Stimulated activated CD8-positive, alpha-beta memory T cell treated with anti-CD3 and anti-CD28 coated beads, Interleukin-4, amount 100 ng/mL, for 48 hours (primary cell): ENCODE results near the gene GPD1.
"Not testable (repeated sequence)": the region's sequence is repeated elsewhere in the genome, so short reads cannot be mapped to it uniquely, and the experiment has no call there.

Experiments used
- DNase-seq: peaks from one replicate; pipeline ENCODE4 v3.0.0-alpha.2; 2020

GPD1 gene

DNA sequence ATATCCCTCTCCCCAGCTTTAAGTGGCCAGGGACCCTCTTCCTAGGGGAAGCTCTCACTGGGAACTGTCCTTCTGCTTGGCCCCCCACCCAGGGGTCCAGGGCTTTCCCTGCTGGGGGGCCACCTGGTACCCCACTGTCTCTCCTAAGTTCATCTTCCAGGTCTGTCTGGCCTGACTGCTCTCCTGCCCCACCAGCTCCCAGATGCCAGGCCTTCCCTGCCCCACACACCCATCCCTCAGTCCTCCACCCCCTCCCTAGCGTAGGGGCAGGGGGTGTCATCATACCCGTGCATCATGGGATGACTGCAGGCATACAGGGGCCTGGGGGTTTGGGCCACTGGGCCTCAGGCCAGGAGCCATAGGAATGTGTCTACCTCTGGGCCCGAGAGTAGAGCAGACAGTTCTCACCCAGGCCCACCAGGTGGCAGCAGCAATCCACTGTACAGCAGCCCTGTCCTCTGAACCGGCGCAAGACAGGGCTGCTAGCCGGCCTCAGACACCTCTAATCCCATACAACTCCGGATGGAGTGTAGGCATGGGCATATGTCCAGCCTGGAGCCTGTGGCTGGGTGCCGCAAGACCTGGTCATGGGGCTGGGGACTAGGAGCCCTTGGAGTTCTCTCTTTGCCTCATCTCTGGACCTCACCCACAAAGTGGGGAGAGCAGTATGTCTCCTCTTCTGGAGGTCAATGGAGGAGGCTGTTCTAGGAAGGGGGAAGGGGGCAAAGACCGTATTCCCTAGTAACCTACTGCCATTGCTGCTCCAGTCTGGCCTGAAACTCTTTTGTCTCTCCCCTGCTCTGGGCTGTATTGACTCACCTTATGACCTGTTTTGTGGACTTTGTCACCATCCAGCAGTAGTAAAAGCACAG lies 28.6 kb upstream of the GPD1 start:
- peak; percentile 89 for DNase-seq

DNA sequence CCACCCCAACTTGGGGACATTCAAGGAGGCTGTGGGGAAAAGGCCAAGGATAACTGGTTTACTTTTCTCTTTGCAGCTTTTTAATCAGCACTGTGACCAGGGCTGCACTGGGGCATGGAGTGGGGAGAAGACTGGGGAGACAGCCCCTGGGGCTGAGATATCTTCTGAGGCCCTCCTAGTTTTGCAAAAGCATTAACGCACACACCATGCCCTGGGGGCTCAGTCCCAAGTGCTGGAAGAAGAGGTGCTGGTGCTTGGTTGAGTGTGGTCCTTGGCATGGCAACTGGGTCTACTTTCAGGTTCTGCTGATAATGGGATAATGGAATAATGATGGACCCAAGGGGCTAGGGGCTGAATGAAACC lies 28.0 kb upstream of the GPD1 start:
- no peak for DNase-seq

DNA sequence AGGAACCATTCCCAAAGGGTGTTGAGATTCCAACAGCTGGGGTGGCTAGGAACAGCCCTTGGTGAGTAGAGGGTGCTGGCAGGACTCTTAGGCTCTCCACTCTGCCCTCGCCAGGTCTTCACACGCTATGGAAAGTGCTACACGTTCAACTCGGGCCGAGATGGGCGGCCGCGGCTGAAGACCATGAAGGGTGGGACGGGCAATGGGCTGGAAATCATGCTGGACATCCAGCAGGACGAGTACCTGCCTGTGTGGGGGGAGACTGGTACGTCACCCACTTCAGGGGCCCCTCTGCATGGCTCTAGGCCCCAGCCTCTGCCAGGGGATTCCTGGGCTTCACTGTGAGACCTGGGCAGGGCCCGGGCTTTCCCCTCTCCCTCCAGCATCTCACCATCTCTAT lies 26.7 kb upstream of the GPD1 start:
- no peak for DNase-seq

DNA sequence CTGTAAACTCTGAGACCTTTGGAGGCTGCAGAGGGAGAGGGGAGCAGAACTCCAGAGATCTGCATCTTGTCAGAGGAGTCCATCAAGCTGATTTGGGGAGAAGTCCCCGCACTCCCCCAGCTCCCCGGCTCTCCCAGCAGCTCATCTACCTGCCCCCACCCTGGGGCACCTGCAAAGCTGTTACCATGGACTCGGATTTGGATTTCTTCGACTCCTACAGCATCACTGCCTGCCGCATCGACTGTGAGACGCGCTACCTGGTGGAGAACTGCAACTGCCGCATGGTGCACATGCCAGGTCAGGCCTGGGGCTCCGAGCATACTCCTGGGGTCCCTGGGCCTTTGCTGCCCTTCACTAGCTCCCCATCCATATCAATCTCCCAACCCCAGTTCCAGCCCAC lies 25.5 kb upstream of the GPD1 start:
- no peak for DNase-seq

DNA sequence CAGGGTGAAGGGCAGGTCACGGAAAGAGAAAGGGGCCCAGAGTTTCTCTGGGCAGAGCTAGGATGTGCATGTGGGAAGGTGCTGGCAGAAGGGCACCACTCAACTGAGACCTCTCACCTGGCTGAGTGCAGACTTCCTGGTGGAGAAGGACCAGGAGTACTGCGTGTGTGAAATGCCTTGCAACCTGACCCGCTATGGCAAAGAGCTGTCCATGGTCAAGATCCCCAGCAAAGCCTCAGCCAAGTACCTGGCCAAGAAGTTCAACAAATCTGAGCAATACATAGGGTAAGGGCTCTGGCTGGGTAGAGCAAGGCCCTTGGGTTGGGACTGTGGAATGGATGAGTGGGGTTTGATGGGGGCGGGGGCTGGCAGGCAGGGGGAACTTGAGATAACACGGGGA lies 24.0 kb upstream of the GPD1 start:
- no peak for DNase-seq

DNA sequence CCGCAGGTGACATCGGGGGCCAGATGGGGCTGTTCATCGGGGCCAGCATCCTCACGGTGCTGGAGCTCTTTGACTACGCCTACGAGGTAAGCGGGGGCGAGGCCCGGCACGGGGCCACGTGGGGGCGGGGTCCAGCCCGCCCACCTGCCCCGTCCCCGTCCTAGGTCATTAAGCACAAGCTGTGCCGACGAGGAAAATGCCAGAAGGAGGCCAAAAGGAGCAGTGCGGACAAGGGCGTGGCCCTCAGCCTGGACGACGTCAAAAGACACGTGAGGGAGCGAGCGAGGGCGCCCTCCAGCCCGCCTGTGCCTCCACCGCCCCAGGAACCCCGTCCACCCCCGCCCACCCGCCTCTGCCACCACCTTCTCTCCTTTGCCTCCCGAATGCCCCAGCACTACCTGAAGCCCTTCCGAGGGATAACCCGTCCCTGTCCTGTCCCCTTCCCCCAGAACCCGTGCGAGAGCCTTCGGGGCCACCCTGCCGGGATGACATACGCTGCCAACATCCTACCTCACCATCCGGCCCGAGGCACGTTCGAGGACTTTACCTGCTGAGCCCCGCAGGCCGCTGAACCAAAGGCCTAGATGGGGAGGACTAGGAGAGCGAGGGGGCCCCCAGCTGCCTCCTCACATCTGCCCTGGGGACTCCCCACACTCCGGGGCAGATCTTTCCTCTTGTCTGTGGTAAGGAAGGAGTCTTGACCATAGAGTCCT lies 22.6 kb upstream of the GPD1 start:
- no peak for DNase-seq

DNA sequence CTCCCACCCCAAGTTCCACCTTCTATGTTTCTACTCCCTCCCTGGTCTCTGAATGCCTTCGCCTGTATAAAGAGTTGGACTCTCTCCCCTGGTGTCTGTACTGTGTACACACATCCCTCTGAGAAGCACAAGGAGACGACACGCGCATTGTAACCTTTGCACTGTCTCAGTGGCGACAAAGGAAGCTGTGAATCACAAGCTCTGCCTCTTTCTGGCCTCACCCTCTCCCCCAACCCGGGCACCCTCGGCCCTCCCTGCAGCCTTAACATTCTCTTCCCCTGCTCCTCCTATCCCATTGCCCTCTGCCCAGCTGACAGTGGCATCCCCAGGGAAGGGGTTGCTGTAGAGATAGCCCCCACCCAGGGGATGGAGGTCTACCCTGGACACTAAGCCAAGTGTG lies 21.2 kb upstream of the GPD1 start:
- DNase-seq: no peak

DNA sequence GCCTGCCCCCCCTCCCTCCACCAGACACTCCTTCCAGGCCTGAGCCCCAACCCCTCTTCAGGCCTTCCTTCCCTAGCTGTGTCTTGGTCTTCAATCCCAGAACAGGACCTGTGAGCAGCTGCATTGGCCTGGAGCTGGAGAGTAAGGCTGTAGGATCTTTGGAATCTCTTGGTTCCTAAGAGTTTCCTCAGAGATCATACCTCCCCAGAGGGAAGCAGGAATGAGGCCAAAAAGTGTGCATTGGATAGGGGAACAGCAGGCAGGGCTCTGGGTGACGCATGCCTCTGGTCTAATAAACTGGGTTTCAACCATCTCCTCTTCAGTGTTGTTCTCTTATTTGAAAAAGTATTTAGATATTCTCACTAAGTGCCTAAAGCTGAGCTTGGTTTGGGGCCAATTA lies 20.5 kb upstream of the GPD1 start:
- no peak for DNase-seq

DNA sequence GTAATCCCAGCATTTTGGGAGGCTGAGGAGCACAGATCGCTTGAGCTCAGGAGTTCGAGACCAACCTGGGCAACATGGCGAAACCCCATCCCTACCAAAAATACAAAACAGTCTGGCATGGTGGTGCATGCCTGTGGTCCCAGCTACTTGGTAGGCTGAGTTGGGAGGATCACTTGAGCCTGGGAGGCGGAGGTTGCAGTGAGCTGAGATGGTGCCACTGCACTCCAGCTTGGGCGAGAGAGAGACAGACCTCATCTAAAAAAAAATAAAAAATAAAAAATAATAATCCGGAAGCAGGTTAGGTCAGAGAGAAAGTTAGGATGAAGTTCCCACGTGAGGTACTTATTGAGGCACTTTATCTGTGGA lies 19.4 kb upstream of the GPD1 start:
- not testable (repeated sequence) for DNase-seq

GRCh38 chr12:50084775-50085614 lies 18.8 kb upstream of the GPD1 start, which contains the start of gene SMARCD1:
Gene SMARCD1, plus strand, starts transcription at chr12:50085342. Its CDS starts 28 bp downstream, at chr12:50085370.
- peak; percentile 89 for DNase-seq

DNA sequence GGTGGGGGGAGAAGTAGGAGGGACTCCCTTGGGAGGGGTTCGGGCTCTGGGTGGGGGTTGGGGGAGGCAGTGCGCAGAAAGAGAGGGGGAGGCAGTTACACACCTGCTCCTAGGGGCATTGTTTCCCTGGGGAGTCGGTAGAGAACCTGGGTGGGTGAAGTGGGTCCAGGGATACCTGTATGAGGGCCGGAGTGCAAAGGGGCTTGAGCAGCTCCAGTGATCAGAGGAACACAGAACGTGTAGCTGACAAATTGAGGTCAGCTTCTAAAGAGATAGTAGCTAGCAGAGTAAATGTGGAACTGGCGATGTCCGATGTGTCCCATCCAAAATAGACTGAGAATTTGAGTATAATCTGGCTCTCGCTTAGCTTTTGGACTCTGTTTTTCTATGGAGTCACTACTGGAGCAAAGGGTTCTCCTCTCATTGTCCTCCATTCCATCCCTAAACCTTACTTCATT lies 18.2 kb upstream of the GPD1 start:
- DNase-seq: no peak

DNA sequence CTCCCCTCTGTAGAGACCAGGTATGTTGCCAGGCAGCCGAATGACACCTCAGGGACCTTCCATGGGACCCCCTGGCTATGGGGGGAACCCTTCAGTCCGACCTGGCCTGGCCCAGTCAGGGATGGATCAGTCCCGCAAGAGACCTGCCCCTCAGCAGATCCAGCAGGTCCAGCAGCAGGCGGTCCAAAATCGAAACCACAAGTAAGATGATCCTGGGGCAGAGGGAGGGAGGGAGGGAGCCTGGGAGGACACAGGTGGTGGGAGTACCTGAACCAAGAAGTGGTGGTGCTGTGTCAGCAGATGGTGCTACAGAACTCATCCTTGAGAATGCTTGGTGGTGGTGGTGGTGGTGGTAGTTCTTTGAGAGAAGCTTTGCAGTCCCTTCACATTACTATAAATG lies 17.7 kb upstream of the GPD1 start:
- no peak for DNase-seq

GRCh38 chr12:50087151-50087550 lies 16.7 kb upstream of the GPD1 start:
- no peak for DNase-seq

- no peak for DNase-seq
Observed at GRCh38 chr12:50087995-50088394, 15.8 kb upstream of the GPD1 start.

- DNase-seq: peak; percentile 68
Observed at GRCh38 chr12:50088577-50089335, 15.1 kb upstream of the GPD1 start.

DNA sequence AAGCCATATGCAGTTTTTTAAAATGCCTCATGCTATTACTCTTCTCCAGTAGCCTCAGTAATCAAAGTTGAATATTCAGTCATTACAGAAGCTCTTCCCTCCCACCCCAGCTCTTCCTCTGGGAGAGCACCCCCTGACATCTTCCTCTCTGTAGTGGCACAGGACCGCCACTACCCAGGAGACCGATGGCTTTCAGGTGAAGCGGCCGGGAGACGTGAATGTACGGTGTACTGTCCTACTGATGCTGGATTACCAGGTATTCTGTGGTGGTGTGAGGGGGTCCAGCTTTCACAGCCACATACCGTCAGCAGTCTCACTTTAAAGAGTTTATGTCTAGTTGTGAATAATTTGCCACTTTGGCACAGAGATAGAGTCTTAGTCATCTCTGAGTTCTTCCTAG lies 14.1 kb upstream of the GPD1 start:
- no peak for DNase-seq

GRCh38 chr12:50090391-50090790 lies 13.4 kb upstream of the GPD1 start:
- DNase-seq: no peak

GRCh38 chr12:50097952-50098351 lies 5.9 kb upstream of the GPD1 start:
- DNase-seq: no peak

GRCh38 chr12:50099302-50100008 lies 4.4 kb upstream of the GPD1 start:
- DNase-seq: no peak

DNA sequence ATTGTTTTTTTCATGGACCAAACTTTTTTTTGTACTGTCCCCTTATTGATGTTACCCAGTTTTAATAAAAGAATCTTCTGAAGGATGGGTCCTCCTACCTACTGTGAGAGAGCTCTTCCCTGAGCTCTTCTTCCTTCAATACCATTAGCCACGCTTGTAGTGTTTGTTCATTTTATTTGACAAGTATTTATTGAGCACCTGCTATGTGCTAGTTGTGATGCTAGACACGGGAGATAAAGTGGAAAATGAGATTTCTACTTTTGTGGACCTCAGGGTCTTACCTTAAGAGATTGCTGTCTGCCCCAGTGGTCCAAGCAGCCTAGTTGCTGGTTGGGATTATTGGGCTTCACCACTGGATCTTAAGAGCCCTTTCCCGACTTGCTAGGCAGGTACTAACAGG lies 3.2 kb upstream of the GPD1 start:
- no peak for DNase-seq

GRCh38 chr12:50101663-50102062 lies 2.1 kb upstream of the GPD1 start:
- DNase-seq: no peak

DNA sequence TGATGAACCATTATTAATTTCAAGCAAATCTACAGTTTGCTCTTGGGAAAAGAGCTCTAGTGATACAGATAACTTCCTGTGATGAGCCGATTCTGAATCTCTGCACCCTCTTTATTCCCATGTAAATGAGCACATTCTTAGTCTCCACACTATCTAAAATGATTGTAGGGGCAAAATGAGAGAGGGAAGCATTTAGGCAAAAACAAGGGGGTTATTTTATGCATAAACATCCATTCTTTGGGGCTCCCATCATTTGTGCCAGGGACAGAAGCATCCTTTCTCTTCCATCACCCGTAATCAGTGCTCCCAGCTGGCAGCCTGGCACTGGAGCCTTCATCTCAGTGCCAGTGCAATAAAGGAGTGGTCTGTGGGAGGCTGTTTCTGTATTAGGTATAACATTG lies 1.7 kb upstream of the GPD1 start:
- DNase-seq: no peak
